ENCODE results near the gene SHROOM3.
"Not testable (repeated sequence)": the region's sequence is repeated elsewhere in the genome, so short reads cannot be mapped to it uniquely, and the experiment has no call there.

SHROOM3 gene

GRCh38 chr4:76726631-76727030 lies 291.6 kb downstream of the SHROOM3 start:
- H3K4me3 ChIP-seq (ENCODE audit: low read depth, low read length): no peak overlapping the region
- no peak for DNase-seq (ENCODE audit: low read depth)
- TF ChIP-seq CTCF (IDR thresholded peaks at IDR 0.05; ENCODE audit: insufficient read depth, low read depth, low read length, missing control alignments): no peak

GRCh38 chr4:76727934-76728333 lies 292.9 kb downstream of the SHROOM3 start:
- not testable (repeated sequence) for DNase-seq (ENCODE audit: low read depth); H3K4me3 ChIP-seq (ENCODE audit: low read depth, low read length)

- H3K4me3 ChIP-seq (ENCODE audit: low read depth, low read length): no peak overlapping the region
- no peak for DNase-seq (ENCODE audit: low read depth)
- no peak for TF ChIP-seq CTCF (IDR thresholded peaks at IDR 0.05; ENCODE audit: insufficient read depth, low read depth, low read length, missing control alignments)
Measured at GRCh38 chr4:76729460-76729859, 294.4 kb downstream of the SHROOM3 start.

GRCh38 chr4:76729980-76730379 lies 295.0 kb downstream of the SHROOM3 start:
- no peak for TF ChIP-seq CTCF (IDR thresholded peaks at IDR 0.05; ENCODE audit: insufficient read depth, low read depth, low read length, missing control alignments)
- no peak for DNase-seq (ENCODE audit: low read depth)
- no peak overlapping the region for H3K4me3 ChIP-seq (ENCODE audit: low read depth, low read length)

- H3K4me3 ChIP-seq (ENCODE audit: low read depth, low read length): no peak overlapping the region
- DNase-seq (ENCODE audit: low read depth): no peak
- TF ChIP-seq CTCF (IDR thresholded peaks at IDR 0.05; ENCODE audit: insufficient read depth, low read depth, low read length, missing control alignments): no peak
Measured at GRCh38 chr4:76732246-76732645, 297.2 kb downstream of the SHROOM3 start.

- peak; percentile 33 for DNase-seq (ENCODE audit: low read depth)
- no peak overlapping the region for H3K4me3 ChIP-seq (ENCODE audit: low read depth, low read length)
- peak; percentile 15 for TF ChIP-seq CTCF (IDR thresholded peaks at IDR 0.05; ENCODE audit: insufficient read depth, low read depth, low read length, missing control alignments)
Measured at GRCh38 chr4:76733068-76733771, 298.2 kb downstream of the SHROOM3 start.

GRCh38 chr4:76736414-76736813 lies 301.4 kb downstream of the SHROOM3 start:
- no peak for DNase-seq (ENCODE audit: low read depth)
- H3K4me3 ChIP-seq (ENCODE audit: low read depth, low read length): no peak overlapping the region
- TF ChIP-seq CTCF (IDR thresholded peaks at IDR 0.05; ENCODE audit: insufficient read depth, low read depth, low read length, missing control alignments): no peak
